HG02840 (cell line): ENCODE results near the gene OLFM2.
"Not testable (repeated sequence)": the region's sequence is repeated elsewhere in the genome, so short reads cannot be mapped to it uniquely, and the experiment has no call there.

Experiments
- ATAC-seq: cut with Tn5 transposase; IDR thresholded peaks from one replicate; pipeline ENCODE4 v1.9.1; 2021; ENCODE audit warnings: mild to moderate bottlenecking, moderate library complexity, moderate number of reproducible peaks; ENCODE audit not compliant: unreplicated experiment, low FRiP score

OLFM2 gene

GRCh38 chr19:9936326-9937000 is at the start of gene OLFM2:
Gene OLFM2 (minus strand): TSS chr19:9936515. CDS start chr19:9936366, 149 bp downstream.
- ATAC-seq, result no peak

- ATAC-seq, result no peak
These were observed 45.3 kb upstream of the OLFM2 start for GRCh38 chr19:9981406-9982260.

GRCh38 chr19:9972103-9972502 is 35.8 kb upstream of the OLFM2 start:
- no peak for ATAC-seq

GRCh38 chr19:9971166-9971897 is 35.0 kb upstream of the OLFM2 start:
- ATAC-seq, result no peak

GRCh38 chr19:9970481-9970880 is 34.2 kb upstream of the OLFM2 start:
- ATAC-seq, result no peak

GRCh38 chr19:9969688-9969975 is 33.3 kb upstream of the OLFM2 start:
- no peak for ATAC-seq

- no peak for ATAC-seq
These were observed 32.7 kb upstream of the OLFM2 start for GRCh38 chr19:9968820-9969687.

GRCh38 chr19:9967326-9967725 is 31.0 kb upstream of the OLFM2 start:
- no peak for ATAC-seq

- no peak for ATAC-seq
These were observed 30.1 kb upstream of the OLFM2 start for GRCh38 chr19:9966448-9966847.

GRCh38 chr19:9966024-9966423 is 29.7 kb upstream of the OLFM2 start:
- ATAC-seq, result no peak

- no peak for ATAC-seq
These were observed 26.4 kb upstream of the OLFM2 start for GRCh38 chr19:9962623-9963290.

GRCh38 chr19:9961103-9961502 is 24.8 kb upstream of the OLFM2 start:
- ATAC-seq, result no peak

- ATAC-seq, result no peak
These were observed 22.1 kb upstream of the OLFM2 start for GRCh38 chr19:9958379-9958821.

GRCh38 chr19:9956956-9957355 is 20.6 kb upstream of the OLFM2 start:
- ATAC-seq, result no peak

GRCh38 chr19:9953802-9954542 is 17.7 kb upstream of the OLFM2 start:
- ATAC-seq, result no peak

- no peak for ATAC-seq
These were observed 16.0 kb upstream of the OLFM2 start for GRCh38 chr19:9952276-9952675.

- no peak for ATAC-seq
These were observed 11.1 kb upstream of the OLFM2 start for GRCh38 chr19:9947441-9947840.

- ATAC-seq, result not testable (repeated sequence)
These were observed 10.3 kb upstream of the OLFM2 start for GRCh38 chr19:9946528-9947125.
